ENCODE measurements around the gene NRARP. TPM values are rescaled to one million over a fixed set of nuclear protein-coding genes. Genes with fewer than 3 reads are reported as not detected.

NRARP gene
- total and polyA plus RNA-seq, 2 experiments from 2014 or later: 8.7 to 16.5 TPM

DNA sequence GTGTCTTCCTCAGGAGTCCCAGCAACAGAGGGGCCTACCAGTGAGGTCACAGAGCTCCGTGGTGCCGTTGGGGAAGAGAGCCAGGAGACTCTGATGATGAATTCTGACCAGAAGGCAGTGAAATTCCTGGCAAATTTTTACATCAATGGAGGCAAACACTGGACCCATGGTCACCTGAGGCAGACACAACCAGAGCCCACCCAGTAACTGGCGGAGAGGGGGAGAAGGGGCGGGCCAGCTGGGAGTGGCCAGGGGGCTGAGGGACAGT lies 50.9 kb downstream of the NRARP start, which contains the start of gene STPG3:
STPG3 (plus strand) TSS at position 93 of the 268 bp plus-strand sequence; CDS start at position 94, 1 bp downstream.
- no peak within 1 kb of the TSS for H3K27ac ChIP-seq
- TF ChIP-seq CTCF (IDR thresholded peaks at IDR 0.05; ENCODE audit: low read depth, low read length): no peak
- no peaks in the 10 kb centered on the region for H3K9me3 ChIP-seq (ENCODE audit: low read depth)
- no peaks in the 10 kb centered on the region for H3K36me3 ChIP-seq
- H3K27me3 ChIP-seq: no peaks in the 10 kb centered on the region
- H3K4me1 ChIP-seq (ENCODE audit: low read depth): peaks cover 22% of the 10 kb centered on the region
- no peak within 1 kb of the TSS for H3K4me3 ChIP-seq
- no peak for DNase-seq (ENCODE audit: low read depth in 1 of 2, low spot score in 1 of 2)

DNA sequence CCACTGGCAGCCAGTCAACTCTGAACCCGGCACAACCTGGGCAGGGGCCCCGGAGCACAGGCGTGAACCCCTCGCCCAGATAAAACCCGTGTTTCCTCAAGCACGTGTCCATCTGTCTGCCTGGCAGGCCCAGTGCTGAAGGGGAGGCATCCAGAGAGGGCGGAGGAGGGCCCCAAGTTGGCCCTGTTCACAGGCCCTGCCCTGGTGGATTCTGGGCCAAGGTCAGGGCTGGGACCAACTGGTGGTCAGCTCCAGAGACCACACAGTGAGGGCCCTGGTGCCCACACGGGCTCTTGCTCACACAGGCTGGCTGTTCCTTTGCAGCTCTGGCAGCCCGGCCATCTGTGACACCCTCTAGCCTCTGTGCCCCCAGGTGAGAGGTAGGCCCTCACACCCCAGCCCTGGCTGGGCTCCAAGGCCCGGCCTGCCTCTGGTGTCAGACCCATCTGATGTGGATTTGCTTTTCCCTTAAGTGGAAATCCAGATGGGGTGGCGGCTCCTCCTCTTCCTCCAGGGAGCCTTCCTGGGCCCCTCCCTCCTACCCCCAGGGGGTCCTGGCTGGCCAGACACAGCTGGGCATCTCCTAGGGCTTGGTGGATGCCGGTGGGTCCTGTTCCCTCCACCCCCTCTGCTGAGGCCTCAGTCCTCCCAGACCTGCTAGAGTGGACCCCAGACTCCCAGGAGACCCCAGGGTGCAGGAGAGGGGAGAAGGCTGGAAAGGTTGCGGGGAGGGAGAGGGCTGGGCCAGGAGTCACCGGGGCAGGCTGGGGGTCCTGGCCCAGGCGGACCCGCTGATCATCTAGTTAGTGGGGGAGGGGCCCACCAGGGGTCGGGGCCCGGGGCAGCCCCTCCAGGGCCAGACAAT lies 51.5 kb downstream of the NRARP start:
- H3K27ac ChIP-seq: no peak overlapping the region
- TF ChIP-seq CTCF (IDR thresholded peaks at IDR 0.05; ENCODE audit: low read depth, low read length): no peak
- H3K27me3 ChIP-seq: no peaks in the 10 kb centered on the region
- no peak for DNase-seq (ENCODE audit: low read depth in 1 of 2, low spot score in 1 of 2)
- no peaks in the 10 kb centered on the region for H3K9me3 ChIP-seq (ENCODE audit: low read depth)
- H3K4me3 ChIP-seq: no peak overlapping the region
- peaks cover 21% of the 10 kb centered on the region for H3K4me1 ChIP-seq (ENCODE audit: low read depth)
- no peaks in the 10 kb centered on the region for H3K36me3 ChIP-seq

Other genes with a start within 250 kb of the NRARP start
- gene ENTPD2, start 248.2 kb downstream of the NRARP start, total RNA-seq: not detected in 2 replicates
- not detected in 2 replicates for gene ENTPD2, start 248.2 kb downstream of the NRARP start, polyA plus RNA-seq
- gene SAPCD2, start 231.7 kb downstream of the NRARP start, total RNA-seq: 6.3 and 42.1 TPM in 2 replicates
- gene SAPCD2, start 231.7 kb downstream of the NRARP start, polyA plus RNA-seq: 4.7 and 28.3 TPM in 2 replicates
- 5.8 and 13.3 TPM in 2 replicates for gene UAP1L1, start 224.8 kb downstream of the NRARP start, total RNA-seq
- 9.9 and 17.9 TPM in 2 replicates for gene UAP1L1, start 224.8 kb downstream of the NRARP start, polyA plus RNA-seq
- gene MAN1B1, start 215.3 kb downstream of the NRARP start, total RNA-seq: 59.4 and 73.3 TPM in 2 replicates
- 67.6 and 86.7 TPM in 2 replicates for gene MAN1B1, start 215.3 kb downstream of the NRARP start, polyA plus RNA-seq
- 125 and 144 TPM in 2 replicates for gene DPP7, start 187.5 kb downstream of the NRARP start, total RNA-seq
- gene DPP7, start 187.5 kb downstream of the NRARP start, polyA plus RNA-seq: 202 and 204 TPM in 2 replicates
- gene GRIN1, start 163.1 kb downstream of the NRARP start, total RNA-seq: 0.03 TPM in 1 of 2 replicates, not detected in the other
- 0.22 and 0.49 TPM in 2 replicates for gene GRIN1, start 163.1 kb downstream of the NRARP start, polyA plus RNA-seq
- gene LRRC26, start 132.2 kb downstream of the NRARP start, total RNA-seq: not detected in 2 replicates
- gene LRRC26, start 132.2 kb downstream of the NRARP start, polyA plus RNA-seq: 1.4 and 2.3 TPM in 2 replicates
- gene TMEM210, start 130.2 kb downstream of the NRARP start, total RNA-seq: not detected in 2 replicates
- not detected in 2 replicates for gene TMEM210, start 130.2 kb downstream of the NRARP start, polyA plus RNA-seq
- 29.8 and 42.8 TPM in 2 replicates for gene ANAPC2, start 113.7 kb downstream of the NRARP start, total RNA-seq
- gene ANAPC2, start 113.7 kb downstream of the NRARP start, polyA plus RNA-seq: 15.5 and 17.9 TPM in 2 replicates
- gene SSNA1, start 113.6 kb downstream of the NRARP start, total RNA-seq: 64.5 and 90.3 TPM in 2 replicates
- 77.9 and 110 TPM in 2 replicates for gene SSNA1, start 113.6 kb downstream of the NRARP start, polyA plus RNA-seq
- gene TPRN, start 101.5 kb downstream of the NRARP start, total RNA-seq: 26.4 and 31.2 TPM in 2 replicates
- 34.7 and 44.8 TPM in 2 replicates for gene TPRN, start 101.5 kb downstream of the NRARP start, polyA plus RNA-seq
- 44.7 and 50.0 TPM in 2 replicates for gene TMEM203, start 96.6 kb downstream of the NRARP start, total RNA-seq
- gene TMEM203, start 96.6 kb downstream of the NRARP start, polyA plus RNA-seq: 86.6 and 99.2 TPM in 2 replicates
- 13.1 and 17.5 TPM in 2 replicates for gene NDOR1, start 96.6 kb downstream of the NRARP start, total RNA-seq
- gene NDOR1, start 96.6 kb downstream of the NRARP start, polyA plus RNA-seq: 9.1 and 18.1 TPM in 2 replicates
- 19.3 and 23.1 TPM in 2 replicates for gene RNF208, start 80.0 kb downstream of the NRARP start, total RNA-seq
- gene RNF208, start 80.0 kb downstream of the NRARP start, polyA plus RNA-seq: 6.1 and 8.1 TPM in 2 replicates
- gene CYSRT1, start 77.1 kb downstream of the NRARP start, total RNA-seq: 5.8 and 7.0 TPM in 2 replicates
- gene CYSRT1, start 77.1 kb downstream of the NRARP start, polyA plus RNA-seq: 3.1 and 6.6 TPM in 2 replicates
- 0.32 TPM in 1 of 2 replicates, not detected in the other for gene RNF224, start 74.8 kb downstream of the NRARP start, total RNA-seq
- 0.12 TPM in 1 of 2 replicates, not detected in the other for gene RNF224, start 74.8 kb downstream of the NRARP start, polyA plus RNA-seq
- 0.25 TPM in 1 of 2 replicates, not detected in the other for gene SLC34A3, start 71.4 kb downstream of the NRARP start, total RNA-seq
- gene SLC34A3, start 71.4 kb downstream of the NRARP start, polyA plus RNA-seq: 0.24 TPM in 1 of 2 replicates, not detected in the other
- 412 and 540 TPM in 2 replicates for gene TUBB4B, start 61.0 kb downstream of the NRARP start, total RNA-seq
- 745 and 845 TPM in 2 replicates for gene TUBB4B, start 61.0 kb downstream of the NRARP start, polyA plus RNA-seq
- gene STPG3, start 51.0 kb downstream of the NRARP start, total RNA-seq: 0.95 TPM in 1 of 2 replicates, not detected in the other
- gene STPG3, start 51.0 kb downstream of the NRARP start, polyA plus RNA-seq: 3.2 and 3.3 TPM in 2 replicates
- 68.6 and 78.2 TPM in 2 replicates for gene NELFB, start 46.9 kb downstream of the NRARP start, total RNA-seq
- gene NELFB, start 46.9 kb downstream of the NRARP start, polyA plus RNA-seq: 73.3 and 87.6 TPM in 2 replicates
- gene TOR4A, start 24.5 kb downstream of the NRARP start, total RNA-seq: 36.7 and 51.4 TPM in 2 replicates
- 18.5 and 24.3 TPM in 2 replicates for gene TOR4A, start 24.5 kb downstream of the NRARP start, polyA plus RNA-seq
- gene EXD3, start 120.9 kb upstream of the NRARP start, total RNA-seq: 14.3 and 72.1 TPM in 2 replicates
- gene EXD3, start 120.9 kb upstream of the NRARP start, polyA plus RNA-seq: 32.3 and 52.4 TPM in 2 replicates
- gene NOXA1, start 121.1 kb upstream of the NRARP start, total RNA-seq: 6.8 and 12.0 TPM in 2 replicates
- 8.1 and 14.9 TPM in 2 replicates for gene NOXA1, start 121.1 kb upstream of the NRARP start, polyA plus RNA-seq
- 0.51 and 0.56 TPM in 2 replicates for gene ENTPD8, start 139.1 kb upstream of the NRARP start, total RNA-seq
- 0.15 and 1.7 TPM in 2 replicates for gene ENTPD8, start 139.1 kb upstream of the NRARP start, polyA plus RNA-seq
- gene NSMF, start 157.1 kb upstream of the NRARP start, total RNA-seq: 75.6 and 107 TPM in 2 replicates
- 73.0 and 113 TPM in 2 replicates for gene NSMF, start 157.1 kb upstream of the NRARP start, polyA plus RNA-seq
- gene PNPLA7, start 248.1 kb upstream of the NRARP start, total RNA-seq: 1.1 and 3.6 TPM in 2 replicates
- gene PNPLA7, start 248.1 kb upstream of the NRARP start, polyA plus RNA-seq: 1.4 and 1.6 TPM in 2 replicates
- gene MRPL41, start 249.6 kb upstream of the NRARP start, total RNA-seq: 70.2 and 98.6 TPM in 2 replicates
- gene MRPL41, start 249.6 kb upstream of the NRARP start, polyA plus RNA-seq: 93.1 and 111 TPM in 2 replicates